PC-9 (cell line): Measurements from ENCODE around the gene CC2D2A.

Experiments
- EZH2 ChIP-seq: fragments of 200-600 bp; sonication (generic); IDR thresholded peaks from 2 replicates; pipeline ENCODE4 v1.8.0; 2017; ENCODE audit warnings: antibody characterized with exemption, low read depth
- TF ChIP-seq, protein P1 (sequence below): fragments of 200-600 bp; sonication (generic); conservative IDR thresholded peaks from 2 replicates; pipeline ENCODE4 v1.6.1; 2017; ENCODE audit warnings: mixed run types, antibody characterized with exemption, mild to moderate bottlenecking, moderate library complexity

DNA sequence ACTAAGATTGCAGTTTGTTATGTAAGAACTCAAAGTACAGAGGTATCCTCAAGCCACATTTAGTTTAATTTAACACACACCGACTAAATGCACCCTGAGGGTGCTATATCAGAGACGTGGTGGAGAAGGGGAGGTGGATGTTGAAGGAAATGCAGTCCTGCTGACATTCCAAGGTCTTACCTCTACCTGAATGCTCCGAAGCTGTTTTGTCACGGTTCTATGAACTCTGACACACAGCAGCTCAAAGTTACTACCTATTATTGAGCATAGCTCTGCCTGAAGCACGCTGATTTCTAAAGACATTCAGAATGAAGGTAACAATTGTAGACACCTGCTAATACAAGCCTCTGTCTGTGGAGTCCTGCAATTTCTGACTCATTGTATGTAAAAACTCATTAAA, 6.7 kb downstream of the CC2D2A start:
- TF ChIP-seq, protein P1, sequence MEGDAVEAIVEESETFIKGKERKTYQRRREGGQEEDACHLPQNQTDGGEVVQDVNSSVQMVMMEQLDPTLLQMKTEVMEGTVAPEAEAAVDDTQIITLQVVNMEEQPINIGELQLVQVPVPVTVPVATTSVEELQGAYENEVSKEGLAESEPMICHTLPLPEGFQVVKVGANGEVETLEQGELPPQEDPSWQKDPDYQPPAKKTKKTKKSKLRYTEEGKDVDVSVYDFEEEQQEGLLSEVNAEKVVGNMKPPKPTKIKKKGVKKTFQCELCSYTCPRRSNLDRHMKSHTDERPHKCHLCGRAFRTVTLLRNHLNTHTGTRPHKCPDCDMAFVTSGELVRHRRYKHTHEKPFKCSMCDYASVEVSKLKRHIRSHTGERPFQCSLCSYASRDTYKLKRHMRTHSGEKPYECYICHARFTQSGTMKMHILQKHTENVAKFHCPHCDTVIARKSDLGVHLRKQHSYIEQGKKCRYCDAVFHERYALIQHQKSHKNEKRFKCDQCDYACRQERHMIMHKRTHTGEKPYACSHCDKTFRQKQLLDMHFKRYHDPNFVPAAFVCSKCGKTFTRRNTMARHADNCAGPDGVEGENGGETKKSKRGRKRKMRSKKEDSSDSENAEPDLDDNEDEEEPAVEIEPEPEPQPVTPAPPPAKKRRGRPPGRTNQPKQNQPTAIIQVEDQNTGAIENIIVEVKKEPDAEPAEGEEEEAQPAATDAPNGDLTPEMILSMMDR = no peak
- TF ChIP-seq EZH2 = no peak
